HL-60 (cell line): ENCODE results near the gene SMOC1.

Experiments used
- GABPA ChIP-seq: IDR thresholded peaks from 2 replicates; pipeline ENCODE4 v1.6.1; 2012; ENCODE audit warnings: low read depth
- POLR2AphosphoS5 ChIP-seq: IDR thresholded peaks from 2 replicates; pipeline ENCODE4 v1.6.1; 2012; ENCODE audit warnings: low read depth
- SPI1 ChIP-seq: IDR thresholded peaks from 2 replicates; pipeline ENCODE4 v1.6.1; 2012; ENCODE audit warnings: low read depth, mild to moderate bottlenecking, borderline replicate concordance
- TF ChIP-seq, protein P1 (sequence below): IDR thresholded peaks from one replicate; pipeline ENCODE4 v1.5.1; 2011; ENCODE audit warnings: low read length, control low read depth, inconsistent platforms; ENCODE audit not compliant: insufficient read depth
- TF ChIP-seq, protein P2 (sequence below): IDR thresholded peaks from 2 replicates; pipeline ENCODE4 v1.6.1; 2012; ENCODE audit warnings: low read depth; ENCODE audit not compliant: insufficient replicate concordance

DNA sequence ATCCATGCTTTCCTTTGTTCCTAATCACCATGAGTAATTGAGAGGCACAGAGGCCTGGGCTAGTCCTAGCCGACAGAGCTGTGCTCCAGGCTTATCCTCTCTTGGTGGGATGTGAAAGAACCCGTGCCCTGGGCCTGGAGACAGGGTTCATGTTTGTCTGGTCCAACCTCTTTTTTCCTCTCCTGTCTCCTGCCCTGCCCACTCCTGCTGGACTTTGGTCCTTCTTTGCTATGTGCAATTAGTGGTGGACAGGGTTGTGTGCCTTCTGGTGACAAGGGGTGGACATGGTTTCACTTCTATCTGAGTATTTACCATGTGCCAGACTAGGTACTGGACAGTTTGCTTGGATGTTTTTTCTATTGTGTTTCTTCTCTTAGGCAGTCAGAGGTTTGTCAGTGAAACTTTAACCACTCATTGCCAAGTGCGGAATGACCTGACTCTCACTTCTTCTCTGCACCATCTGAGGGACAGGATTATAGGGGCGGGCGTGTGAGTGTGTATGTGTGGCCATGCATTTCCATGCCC, 126.1 kb downstream of the SMOC1 start:
- TF ChIP-seq, protein P1, sequence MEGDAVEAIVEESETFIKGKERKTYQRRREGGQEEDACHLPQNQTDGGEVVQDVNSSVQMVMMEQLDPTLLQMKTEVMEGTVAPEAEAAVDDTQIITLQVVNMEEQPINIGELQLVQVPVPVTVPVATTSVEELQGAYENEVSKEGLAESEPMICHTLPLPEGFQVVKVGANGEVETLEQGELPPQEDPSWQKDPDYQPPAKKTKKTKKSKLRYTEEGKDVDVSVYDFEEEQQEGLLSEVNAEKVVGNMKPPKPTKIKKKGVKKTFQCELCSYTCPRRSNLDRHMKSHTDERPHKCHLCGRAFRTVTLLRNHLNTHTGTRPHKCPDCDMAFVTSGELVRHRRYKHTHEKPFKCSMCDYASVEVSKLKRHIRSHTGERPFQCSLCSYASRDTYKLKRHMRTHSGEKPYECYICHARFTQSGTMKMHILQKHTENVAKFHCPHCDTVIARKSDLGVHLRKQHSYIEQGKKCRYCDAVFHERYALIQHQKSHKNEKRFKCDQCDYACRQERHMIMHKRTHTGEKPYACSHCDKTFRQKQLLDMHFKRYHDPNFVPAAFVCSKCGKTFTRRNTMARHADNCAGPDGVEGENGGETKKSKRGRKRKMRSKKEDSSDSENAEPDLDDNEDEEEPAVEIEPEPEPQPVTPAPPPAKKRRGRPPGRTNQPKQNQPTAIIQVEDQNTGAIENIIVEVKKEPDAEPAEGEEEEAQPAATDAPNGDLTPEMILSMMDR: no peak
- no peak for TF ChIP-seq POLR2AphosphoS5
- TF ChIP-seq, protein P2, sequence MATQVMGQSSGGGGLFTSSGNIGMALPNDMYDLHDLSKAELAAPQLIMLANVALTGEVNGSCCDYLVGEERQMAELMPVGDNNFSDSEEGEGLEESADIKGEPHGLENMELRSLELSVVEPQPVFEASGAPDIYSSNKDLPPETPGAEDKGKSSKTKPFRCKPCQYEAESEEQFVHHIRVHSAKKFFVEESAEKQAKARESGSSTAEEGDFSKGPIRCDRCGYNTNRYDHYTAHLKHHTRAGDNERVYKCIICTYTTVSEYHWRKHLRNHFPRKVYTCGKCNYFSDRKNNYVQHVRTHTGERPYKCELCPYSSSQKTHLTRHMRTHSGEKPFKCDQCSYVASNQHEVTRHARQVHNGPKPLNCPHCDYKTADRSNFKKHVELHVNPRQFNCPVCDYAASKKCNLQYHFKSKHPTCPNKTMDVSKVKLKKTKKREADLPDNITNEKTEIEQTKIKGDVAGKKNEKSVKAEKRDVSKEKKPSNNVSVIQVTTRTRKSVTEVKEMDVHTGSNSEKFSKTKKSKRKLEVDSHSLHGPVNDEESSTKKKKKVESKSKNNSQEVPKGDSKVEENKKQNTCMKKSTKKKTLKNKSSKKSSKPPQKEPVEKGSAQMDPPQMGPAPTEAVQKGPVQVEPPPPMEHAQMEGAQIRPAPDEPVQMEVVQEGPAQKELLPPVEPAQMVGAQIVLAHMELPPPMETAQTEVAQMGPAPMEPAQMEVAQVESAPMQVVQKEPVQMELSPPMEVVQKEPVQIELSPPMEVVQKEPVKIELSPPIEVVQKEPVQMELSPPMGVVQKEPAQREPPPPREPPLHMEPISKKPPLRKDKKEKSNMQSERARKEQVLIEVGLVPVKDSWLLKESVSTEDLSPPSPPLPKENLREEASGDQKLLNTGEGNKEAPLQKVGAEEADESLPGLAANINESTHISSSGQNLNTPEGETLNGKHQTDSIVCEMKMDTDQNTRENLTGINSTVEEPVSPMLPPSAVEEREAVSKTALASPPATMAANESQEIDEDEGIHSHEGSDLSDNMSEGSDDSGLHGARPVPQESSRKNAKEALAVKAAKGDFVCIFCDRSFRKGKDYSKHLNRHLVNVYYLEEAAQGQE: no peak
- no peak for TF ChIP-seq GABPA
- TF ChIP-seq SPI1: no peak
